ENCODE results near the gene CCDC9B. TPM values are rescaled to one million over a fixed set of nuclear protein-coding genes. Genes with fewer than 3 reads are reported as not detected.

The CCDC9B gene
- total and polyA plus RNA-seq, 7 donors, result 14.5 to 161 (median 87.0) TPM

DNA sequence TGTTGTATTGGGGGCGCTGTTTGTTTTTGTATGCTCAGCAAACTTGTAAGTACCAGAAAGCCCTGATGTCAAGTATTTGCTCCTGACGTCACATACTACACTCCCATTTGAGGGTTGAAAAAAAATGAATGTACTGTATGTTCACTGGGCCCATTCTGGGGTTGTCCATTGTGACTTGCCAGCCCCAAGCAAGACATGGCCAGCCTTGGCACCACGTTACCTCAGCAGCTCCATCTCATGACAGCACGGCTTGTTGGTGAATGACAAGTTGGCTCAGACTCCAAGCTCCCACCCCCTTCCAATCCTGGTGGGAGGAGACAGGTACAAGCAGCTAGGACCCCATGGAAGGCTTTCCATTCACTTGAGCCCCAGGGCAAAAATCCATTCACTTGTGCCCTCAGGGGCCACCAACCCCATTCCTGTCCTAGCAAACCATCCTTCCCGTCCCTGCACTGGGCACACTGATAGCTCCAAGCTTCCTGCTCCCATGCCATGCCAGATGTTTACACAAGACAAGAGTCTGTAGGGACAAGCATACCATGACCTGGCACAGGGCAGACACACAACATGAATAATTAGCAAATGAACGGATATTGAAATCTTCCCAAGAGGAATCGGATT lies 11.7 kb upstream of the CCDC9B start:
- no peaks in the 10 kb centered on the region for H3K9me3 ChIP-seq
- 86 to 91% (median 87%) methylated on average over 7 of the region's 7 CpGs for WGBS, 3 donors
- ATAC-seq (no peak), DNase-seq (peak in 1 of 2 donors; percentile 23)
- no peaks in the 10 kb centered on the region for H3K36me3 ChIP-seq (ENCODE audit: insufficient read depth in 1 of 2, low read depth in 1 of 2)
- no peak overlapping the region for H3K4me3 ChIP-seq
- no peak overlapping the region for H3K27ac ChIP-seq
- H3K27me3 ChIP-seq (ENCODE audit: insufficient read depth in 3 of 3, low read length in 2 of 3), result no peaks in the 10 kb centered on the region
- peaks cover 13% of the 10 kb centered on the region for H3K4me1 ChIP-seq
- intact Hi-C loops (cut with DNase I), result no loop called here
- TF ChIP-seq CTCF (IDR thresholded peaks at IDR 0.05), result no peak

- Histone ChIP-seq H3K36me3 (ENCODE audit: insufficient read depth in 1 of 2, low read depth in 1 of 2) (no peaks in the 10 kb centered on the region), H3K27me3 (ENCODE audit: insufficient read depth in 3 of 3, low read length in 2 of 3) (no peaks in the 10 kb centered on the region), H3K4me3 (no peak overlapping the region), H3K27ac (no peak overlapping the region), H3K4me1 (peaks cover 13% of the 10 kb centered on the region), H3K9me3 (no peaks in the 10 kb centered on the region)
- ATAC-seq (no peak), DNase-seq (no peak)
- intact Hi-C loops (cut with DNase I), result no loop called here
- 88 to 95% (median 92%) methylated on average over 5 of the region's 5 CpGs for WGBS, 3 donors
- TF ChIP-seq CTCF (IDR thresholded peaks at IDR 0.05), result no peak
Measured at GRCh38 chr15:40349163-40349562, 8.4 kb upstream of the CCDC9B start.

- no peak for TF ChIP-seq CTCF (IDR thresholded peaks at IDR 0.05)
- no peaks in the 10 kb centered on the region for H3K27me3 ChIP-seq (ENCODE audit: insufficient read depth in 3 of 3, low read length in 2 of 3)
- intact Hi-C loops (cut with DNase I), result no loop called here
- WGBS, 3 donors, result 84 to 89% (median 88%) methylated on average over 5 of the region's 5 CpGs
- H3K36me3 ChIP-seq (ENCODE audit: insufficient read depth in 1 of 2, low read depth in 1 of 2), result no peaks in the 10 kb centered on the region
- no peak overlapping the region for H3K4me3 ChIP-seq
- ATAC-seq, result no peak
- H3K27ac ChIP-seq, result no peak overlapping the region
- no peak for DNase-seq
- no peaks in the 10 kb centered on the region for H3K9me3 ChIP-seq
- peaks cover 6% of the 10 kb centered on the region for H3K4me1 ChIP-seq
Measured at GRCh38 chr15:40348474-40348870, 7.7 kb upstream of the CCDC9B start.

- Histone ChIP-seq H3K4me1 (peaks cover 9% of the 10 kb centered on the region), H3K36me3 (ENCODE audit: insufficient read depth in 1 of 2, low read depth in 1 of 2) (no peaks in the 10 kb centered on the region), H3K9me3 (no peaks in the 10 kb centered on the region), H3K4me3 (no peak overlapping the region), H3K27me3 (ENCODE audit: insufficient read depth in 3 of 3, low read length in 2 of 3) (no peaks in the 10 kb centered on the region), H3K27ac (no peak overlapping the region)
- no peak for TF ChIP-seq CTCF (IDR thresholded peaks at IDR 0.05)
- 91 to 93% (median 92%) methylated on average over 11 of the region's 11 CpGs for WGBS, 3 donors
- intact Hi-C loops (cut with DNase I), result no loop called here
- DNase-seq (peak in 1 of 2 donors; percentile 23), ATAC-seq (no peak)
Measured at GRCh38 chr15:40347559-40348473, 7.1 kb upstream of the CCDC9B start.
